ENCODE results near the gene TEX29.

Gene TEX29

GRCh38 chr13:111291908-111292307 is 28.5 kb upstream of the TEX29 start:
- no peak for DNase-seq (ENCODE audit: low read depth in 2 of 2)

GRCh38 chr13:111292710-111293485 is 27.5 kb upstream of the TEX29 start:
- no peak for DNase-seq (ENCODE audit: low read depth in 2 of 2)

GRCh38 chr13:111295886-111296285 is 24.6 kb upstream of the TEX29 start:
- DNase-seq (ENCODE audit: low read depth in 2 of 2) = no peak

GRCh38 chr13:111296417-111296816 is 24.0 kb upstream of the TEX29 start:
- DNase-seq (ENCODE audit: low read depth in 2 of 2) = peak in 1 of 2 experiments; percentile 6

GRCh38 chr13:111298214-111298975 is 22.0 kb upstream of the TEX29 start:
- DNase-seq (ENCODE audit: low read depth in 2 of 2) = no peak

DNA sequence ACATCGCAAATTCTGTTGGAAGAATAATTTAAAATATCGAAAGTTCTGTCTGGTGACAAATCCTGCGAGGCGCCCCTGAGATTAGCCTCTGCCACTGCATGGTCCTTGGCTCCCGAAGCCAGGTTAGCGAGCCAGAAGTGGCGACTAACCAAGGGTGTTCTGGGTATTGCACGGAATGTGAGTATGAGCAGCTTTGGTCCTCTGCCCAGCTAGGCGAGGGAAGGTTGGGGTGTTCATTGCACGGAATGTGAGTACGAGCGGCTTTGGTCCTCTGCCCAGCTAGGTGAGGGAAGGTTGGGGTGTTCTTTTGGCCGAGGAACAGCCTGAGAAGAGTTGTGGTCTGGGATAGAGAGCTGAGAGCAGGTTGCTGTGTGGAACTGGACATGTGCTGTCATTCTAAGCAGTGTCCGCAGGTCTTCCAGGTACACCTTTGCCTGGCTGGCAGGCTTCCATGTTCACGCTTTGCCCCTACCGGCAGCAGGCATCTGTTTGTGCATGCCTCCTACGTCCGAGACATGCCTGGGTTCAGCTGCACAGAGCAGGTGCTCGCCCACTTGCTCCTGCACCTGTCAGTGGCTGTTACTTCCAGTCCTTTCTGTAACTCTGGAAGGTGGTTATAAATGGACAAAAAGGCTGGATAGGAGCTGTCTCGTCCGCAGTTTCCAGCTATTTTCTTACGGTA is 18.3 kb upstream of the TEX29 start:
- no peak for DNase-seq (ENCODE audit: low read depth in 2 of 2)

DNA sequence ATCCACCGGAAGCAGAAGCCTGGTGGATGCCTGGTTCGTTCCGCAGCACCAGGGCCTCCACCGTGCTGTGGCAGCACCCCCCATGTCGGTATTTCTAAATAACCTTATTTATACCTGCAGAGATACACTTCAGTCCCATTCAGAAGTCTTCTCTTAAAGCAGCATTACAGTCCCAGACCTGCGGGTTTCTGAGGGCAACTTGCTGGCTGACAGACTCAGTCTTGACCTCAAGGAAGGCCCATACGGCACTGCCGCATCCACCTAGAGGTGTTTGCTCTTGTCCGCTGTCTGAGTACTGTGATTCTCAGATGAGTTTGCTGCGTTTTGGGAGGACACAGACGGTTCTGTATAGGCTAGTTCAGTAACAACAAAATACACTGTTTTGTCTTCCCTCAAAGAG is 16.9 kb upstream of the TEX29 start:
- DNase-seq (ENCODE audit: low read depth in 2 of 2) = no peak

DNA sequence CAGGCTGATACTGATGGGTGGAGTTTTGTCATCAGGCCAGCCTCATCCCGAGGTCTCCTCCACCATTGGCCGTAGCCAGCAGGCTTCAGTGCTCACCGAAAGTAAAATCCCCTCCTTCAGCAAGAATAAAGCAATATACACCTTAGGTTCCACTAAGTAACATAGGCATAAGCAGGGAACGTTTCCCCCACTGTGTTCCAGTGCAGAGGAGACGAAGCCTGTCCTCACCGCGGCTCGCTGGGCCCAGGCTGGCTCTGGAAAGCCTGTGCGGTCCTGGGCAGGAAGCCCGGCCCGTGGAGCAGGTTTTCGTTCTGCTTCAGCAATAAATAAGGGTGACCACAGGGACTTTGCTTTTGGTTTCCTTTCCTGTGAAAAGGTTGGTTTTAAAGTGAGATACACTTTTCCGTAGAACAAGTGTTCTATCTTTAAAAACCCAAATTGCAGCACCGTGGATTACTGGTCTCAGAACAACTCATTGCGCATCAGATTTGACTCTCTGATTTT is 16.3 kb upstream of the TEX29 start:
- DNase-seq (ENCODE audit: low read depth in 2 of 2) = no peak

DNA sequence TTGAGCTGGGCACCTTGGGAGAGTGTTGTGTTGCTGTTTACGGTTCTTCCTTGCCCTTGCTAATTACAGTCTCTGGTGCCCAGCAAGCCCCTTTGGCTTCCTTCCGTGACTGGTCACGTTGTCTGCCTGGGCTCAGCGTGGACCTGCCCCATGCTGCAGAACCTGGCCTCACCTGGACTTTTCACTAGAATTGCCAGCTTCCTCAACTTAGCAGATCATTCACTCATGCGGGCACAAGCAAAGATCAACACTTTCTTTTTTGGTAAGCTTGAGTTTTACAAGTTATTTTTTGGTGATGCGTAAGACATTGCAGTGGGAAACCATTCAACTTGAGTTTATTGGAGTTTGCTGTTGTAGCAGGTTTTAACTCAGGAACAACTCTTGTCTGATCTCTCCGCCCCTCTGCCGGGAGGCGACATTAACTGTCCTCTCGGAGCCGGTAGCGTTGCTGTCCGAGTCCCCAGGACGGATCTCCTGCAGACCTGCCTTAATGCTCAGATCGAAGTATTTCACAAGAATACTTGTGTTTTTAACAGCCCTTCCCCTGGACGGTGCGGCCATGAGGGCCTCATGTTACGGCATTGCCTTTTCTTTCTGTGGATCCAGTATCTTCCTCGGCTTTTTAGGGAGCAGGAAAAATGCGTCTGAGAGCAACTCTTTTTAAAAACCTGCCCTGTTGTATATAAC is 15.7 kb upstream of the TEX29 start:
- no peak for DNase-seq (ENCODE audit: low read depth in 2 of 2)

- no peak for DNase-seq (ENCODE audit: low read depth in 2 of 2)
Observed at GRCh38 chr13:111312944-111313590, 7.4 kb upstream of the TEX29 start.

DNA sequence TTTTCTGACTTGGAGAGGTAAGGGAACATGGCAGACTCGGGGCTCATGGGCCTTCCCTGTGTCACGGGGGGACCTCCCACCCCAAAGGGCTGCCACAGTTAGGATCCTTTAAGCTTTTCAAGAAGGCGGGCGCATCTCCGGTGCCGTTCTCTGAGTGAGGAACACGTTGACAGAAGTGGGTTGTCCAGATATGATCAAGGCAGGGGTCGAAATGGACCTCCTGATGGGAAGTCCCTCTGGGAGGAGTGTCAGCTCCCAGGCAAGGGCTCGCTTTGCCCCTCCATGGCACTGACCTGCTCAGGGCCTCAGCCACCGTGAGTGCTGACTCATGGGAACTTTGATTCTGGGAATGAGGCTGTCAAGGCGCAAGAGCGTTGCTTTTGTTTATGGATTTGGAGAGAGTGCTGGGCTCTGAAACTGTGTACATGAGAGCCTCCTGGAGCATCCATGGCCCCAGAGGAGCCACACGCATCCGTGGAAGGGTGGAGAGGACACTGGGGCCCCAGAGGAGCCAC is 6.5 kb upstream of the TEX29 start:
- DNase-seq (ENCODE audit: low read depth in 2 of 2) = no peak

- DNase-seq (ENCODE audit: low read depth in 2 of 2) = peak; percentile 8 to 25
Observed at GRCh38 chr13:111314852-111315251, 5.6 kb upstream of the TEX29 start.

- no peak for DNase-seq (ENCODE audit: low read depth in 2 of 2)
Observed at GRCh38 chr13:111315347-111315995, 5.0 kb upstream of the TEX29 start.

DNA sequence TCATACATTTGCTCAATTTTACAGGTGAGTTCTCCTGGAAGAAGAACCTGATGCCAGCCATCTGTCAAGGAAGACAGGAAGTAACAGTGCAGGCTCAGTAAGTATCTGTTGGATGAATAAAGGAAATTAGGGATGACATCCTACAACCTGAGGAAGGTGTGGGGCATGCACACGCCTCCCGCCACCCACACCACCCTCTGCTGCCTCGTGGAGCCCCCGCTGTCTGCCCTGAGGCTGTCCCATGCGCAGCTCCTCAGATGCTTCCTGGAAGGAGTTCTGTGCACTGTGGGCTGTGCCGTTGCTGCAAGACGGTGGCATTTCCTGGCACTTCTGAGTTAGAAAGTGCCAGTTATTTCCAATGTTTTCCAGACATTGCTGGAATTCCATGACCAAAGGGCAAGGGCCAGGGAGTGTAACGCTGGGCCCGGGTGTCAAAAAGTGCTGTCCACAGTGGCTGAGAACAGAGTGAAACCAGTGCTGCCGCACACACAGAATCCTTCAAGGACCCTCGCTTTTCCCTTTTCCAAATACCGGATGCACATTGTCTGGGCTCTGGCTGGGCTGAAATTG is 4.2 kb upstream of the TEX29 start:
- no peak for DNase-seq (ENCODE audit: low read depth in 2 of 2)

GRCh38 chr13:111317042-111317550 is 3.3 kb upstream of the TEX29 start:
- DNase-seq (ENCODE audit: low read depth in 2 of 2) = no peak

- no peak for DNase-seq (ENCODE audit: low read depth in 2 of 2)
Observed at GRCh38 chr13:111317571-111318345, 2.7 kb upstream of the TEX29 start.

- DNase-seq (ENCODE audit: low read depth in 2 of 2) = no peak
Observed at GRCh38 chr13:111318386-111318785, 2.1 kb upstream of the TEX29 start.

DNA sequence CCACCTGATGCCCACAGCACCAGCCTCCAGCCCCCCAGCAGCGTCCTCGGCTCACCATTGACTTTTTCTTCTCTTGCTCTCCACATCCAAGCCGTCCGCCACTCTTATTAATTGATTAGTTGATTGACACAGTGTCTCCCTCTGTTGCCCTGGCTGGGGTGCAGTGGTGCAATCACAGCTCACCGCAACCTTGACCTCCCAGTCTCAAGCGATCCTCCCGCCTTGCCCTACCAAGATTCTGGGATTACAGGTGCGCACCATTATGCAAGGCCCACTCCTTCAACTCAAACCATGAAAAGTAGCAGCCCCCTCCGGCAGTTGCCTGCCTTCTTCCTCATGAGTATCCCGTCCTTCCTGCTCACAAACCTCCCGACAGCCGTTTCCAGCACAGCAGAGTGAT is 921 bp upstream of the TEX29 start:
- no peak for DNase-seq (ENCODE audit: low read depth in 2 of 2)

Measured in fibroblast of skin of left biceps (primary cell).